Keratinocyte (primary cell): ENCODE measurements around the gene ARMC10. TPM values are rescaled to one million over a fixed set of nuclear protein-coding genes. Genes with fewer than 3 reads are reported as not detected.

Source experiments
- DNase-seq: peaks from one replicate; pipeline ENCODE4 v3.0.0-alpha.2; 2011; ENCODE audit warnings: low read depth, missing footprints, low spot score
- FAIRE-seq: peaks from 2 replicates; lab custom pipeline; 2011; peaks lifted over from hg19 to GRCh38; lab: Jason Lieb, UNC
- H2AFZ ChIP-seq: 2 replicates; pipeline ENCODE4 v1.6.0; 2012; ENCODE audit warnings: low read length, control low read depth, inconsistent platforms; ENCODE audit not compliant: control insufficient read depth
- H3K27ac ChIP-seq: 2 replicates; pipeline ENCODE4 v1.5.1; 2011; ENCODE audit warnings: low read length; ENCODE audit not compliant: control insufficient read depth, insufficient read depth
- H3K27me3 ChIP-seq: 3 replicates; pipeline ENCODE4 v1.6.0; 2011; ENCODE audit warnings: low read length; ENCODE audit not compliant: control insufficient read depth, insufficient read depth; ENCODE audit errors: extremely low read depth
- H3K36me3 ChIP-seq, 2 experiments: 2 replicates in 1 of 2; 3 replicates in 1 of 2; pipeline ENCODE4 v1.5.1; 2011; ENCODE audit warnings: low read length in 2 of 2, mild to moderate bottlenecking in 1 of 2; ENCODE audit not compliant: control insufficient read depth in 2 of 2, insufficient read depth in 2 of 2; ENCODE audit errors: extremely low read depth in 1 of 2
- H3K4me1 ChIP-seq: 3 replicates; pipeline ENCODE4 v1.5.1; 2011; ENCODE audit warnings: low read length; ENCODE audit not compliant: control insufficient read depth, insufficient read depth; ENCODE audit errors: extremely low read depth
- H3K4me2 ChIP-seq: 3 replicates; pipeline ENCODE4 v1.6.0; 2011; ENCODE audit warnings: low read depth, low read length; ENCODE audit not compliant: control insufficient read depth, insufficient read depth; ENCODE audit errors: extremely low read depth
- H3K4me3 ChIP-seq, 3 experiments: fragments of 200-600 bp in 1 of 3; sonication (generic) in 1 of 3; 2 replicates in 2 of 3; 3 replicates in 1 of 3; pipeline ENCODE4 v1.5.1; 2011 to 2016; ENCODE audit warnings: low read length in 3 of 3, mild to moderate bottlenecking in 3 of 3, control low read depth in 2 of 3, inconsistent platforms in 1 of 3, low read depth in 1 of 3, mixed read lengths in 1 of 3, mixed run types in 1 of 3, moderate library complexity in 1 of 3; ENCODE audit not compliant: control insufficient read depth in 2 of 3, insufficient read depth in 2 of 3; ENCODE audit errors: extremely low read depth in 1 of 3
- H3K79me2 ChIP-seq: 2 replicates; pipeline ENCODE4 v1.6.0; 2012; ENCODE audit warnings: low read length; ENCODE audit not compliant: control insufficient read depth, insufficient read depth
- H3K9ac ChIP-seq: 3 replicates; pipeline ENCODE4 v1.6.0; 2011; ENCODE audit warnings: low read length; ENCODE audit not compliant: control insufficient read depth, insufficient read depth; ENCODE audit errors: extremely low read depth
- H3K9me1 ChIP-seq: 3 replicates; pipeline ENCODE4 v1.6.0; 2011; ENCODE audit warnings: low read length; ENCODE audit not compliant: control insufficient read depth, insufficient read depth; ENCODE audit errors: extremely low read depth
- H3K9me3 ChIP-seq: 2 replicates; pipeline ENCODE4 v1.5.1; 2012; ENCODE audit warnings: low read depth, low read length; ENCODE audit not compliant: control insufficient read depth
- H4K20me1 ChIP-seq: 3 replicates; pipeline ENCODE4 v1.6.0; 2011; ENCODE audit warnings: low read length; ENCODE audit not compliant: control insufficient read depth, insufficient read depth; ENCODE audit errors: extremely low read depth
- EZH2 ChIP-seq: IDR thresholded peaks from one replicate; pipeline ENCODE4 v1.6.1; 2012; ENCODE audit warnings: inconsistent platforms, mild to moderate bottlenecking, low read length, moderate library complexity
- dilution Hi-C: fragments of 300-500 bp; cut with MboI; formaldehyde crosslinking; loops from one replicate; pipeline ENCODE4 v1.7.0; 2020; ENCODE audit warnings: low sequenced_read_pairs; ENCODE audit not compliant: extremely low pct_ligation_motif_present
- polyA plus RNA-seq, 5 experiments: library from polyadenylated mRNA; depleted of rRNA in 3 of 5; stranded (reverse) in 3 of 5; stranded (forward) in 1 of 5; unstranded in 1 of 5; fragments of >200 nt; gene quantifications; 1 replicate in 1 of 5; 2 replicates in 3 of 5; 3 replicates in 1 of 5; pipeline versions ENCODE4 v1.2.1 to v1.2.3, GENCODE V29; 2011 to 2012; ENCODE audit warnings: missing spikeins in 2 of 5, low read depth in 1 of 5, low replicate concordance in 1 of 5
- TF ChIP-seq, protein P1 (sequence below), 3 experiments: IDR thresholded peaks in 1 of 3; conservative IDR thresholded peaks in 1 of 3; optimal IDR thresholded peaks in 1 of 3; 2 replicates in 2 of 3; 3 replicates in 1 of 3; pipeline versions ENCODE3 to v1.5.1; 2011; ENCODE audit warnings: low read length in 3 of 3, mild to moderate bottlenecking in 3 of 3, moderate library complexity in 2 of 3, control low read depth in 1 of 3, inconsistent platforms in 1 of 3; ENCODE audit not compliant: insufficient read depth in 2 of 3; ENCODE audit errors: extremely low read depth in 1 of 3

Gene ARMC10
- polyA plus RNA-seq, 1 donor (not counting 4 experiments of a cell fraction or from before 2014, with no cell fraction given): 47.1 TPM

DNA sequence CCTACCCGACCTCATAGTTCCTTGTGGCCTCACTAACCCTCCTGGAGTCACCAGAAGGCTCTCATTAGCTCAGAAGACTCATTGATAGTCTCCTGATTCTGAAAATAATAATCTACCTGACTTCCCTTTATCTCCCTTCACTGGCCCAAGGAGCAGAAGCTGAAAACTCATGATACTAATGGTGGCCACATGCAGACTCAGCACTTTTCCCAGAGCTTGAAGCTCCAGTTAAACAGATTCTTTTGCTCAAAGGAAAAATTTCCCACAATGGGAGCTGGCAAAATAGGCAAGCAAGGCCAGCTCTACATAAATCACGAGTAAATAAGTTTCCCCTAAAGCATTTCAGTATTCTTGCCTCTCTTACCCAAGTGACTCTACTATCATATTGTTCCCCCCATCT is 65.7 kb downstream of the ARMC10 start:
- H3K4me2 ChIP-seq: no peak overlapping the region
- no peak for DNase-seq
- H3K27ac ChIP-seq: no peak overlapping the region
- no peaks in the 10 kb centered on the region for H3K27me3 ChIP-seq
- no peaks in the 10 kb centered on the region for H3K79me2 ChIP-seq
- dilution Hi-C loops: no loop called here
- H2AFZ ChIP-seq: no peak overlapping the region
- H4K20me1 ChIP-seq: no peaks in the 10 kb centered on the region
- FAIRE-seq: no peak
- no peak overlapping the region for H3K4me3 ChIP-seq
- H3K36me3 ChIP-seq: no peaks in the 10 kb centered on the region
- TF ChIP-seq EZH2: no peak
- TF ChIP-seq, protein P1, sequence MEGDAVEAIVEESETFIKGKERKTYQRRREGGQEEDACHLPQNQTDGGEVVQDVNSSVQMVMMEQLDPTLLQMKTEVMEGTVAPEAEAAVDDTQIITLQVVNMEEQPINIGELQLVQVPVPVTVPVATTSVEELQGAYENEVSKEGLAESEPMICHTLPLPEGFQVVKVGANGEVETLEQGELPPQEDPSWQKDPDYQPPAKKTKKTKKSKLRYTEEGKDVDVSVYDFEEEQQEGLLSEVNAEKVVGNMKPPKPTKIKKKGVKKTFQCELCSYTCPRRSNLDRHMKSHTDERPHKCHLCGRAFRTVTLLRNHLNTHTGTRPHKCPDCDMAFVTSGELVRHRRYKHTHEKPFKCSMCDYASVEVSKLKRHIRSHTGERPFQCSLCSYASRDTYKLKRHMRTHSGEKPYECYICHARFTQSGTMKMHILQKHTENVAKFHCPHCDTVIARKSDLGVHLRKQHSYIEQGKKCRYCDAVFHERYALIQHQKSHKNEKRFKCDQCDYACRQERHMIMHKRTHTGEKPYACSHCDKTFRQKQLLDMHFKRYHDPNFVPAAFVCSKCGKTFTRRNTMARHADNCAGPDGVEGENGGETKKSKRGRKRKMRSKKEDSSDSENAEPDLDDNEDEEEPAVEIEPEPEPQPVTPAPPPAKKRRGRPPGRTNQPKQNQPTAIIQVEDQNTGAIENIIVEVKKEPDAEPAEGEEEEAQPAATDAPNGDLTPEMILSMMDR (optimal IDR thresholded peaks at IDR 0.05 in 1 of 3, IDR thresholded peaks at IDR 0.05 in 1 of 3, conservative IDR thresholded peaks at IDR 0.05 in 1 of 3; ENCODE audit: extremely low read depth in 1 of 3, insufficient read depth in 2 of 3, low read length in 3 of 3): no peak
- no peaks in the 10 kb centered on the region for H3K9me3 ChIP-seq
- peaks cover 4% of the 10 kb centered on the region for H3K4me1 ChIP-seq
- no peaks in the 10 kb centered on the region for H3K9me1 ChIP-seq
- H3K9ac ChIP-seq: no peak overlapping the region

DNA sequence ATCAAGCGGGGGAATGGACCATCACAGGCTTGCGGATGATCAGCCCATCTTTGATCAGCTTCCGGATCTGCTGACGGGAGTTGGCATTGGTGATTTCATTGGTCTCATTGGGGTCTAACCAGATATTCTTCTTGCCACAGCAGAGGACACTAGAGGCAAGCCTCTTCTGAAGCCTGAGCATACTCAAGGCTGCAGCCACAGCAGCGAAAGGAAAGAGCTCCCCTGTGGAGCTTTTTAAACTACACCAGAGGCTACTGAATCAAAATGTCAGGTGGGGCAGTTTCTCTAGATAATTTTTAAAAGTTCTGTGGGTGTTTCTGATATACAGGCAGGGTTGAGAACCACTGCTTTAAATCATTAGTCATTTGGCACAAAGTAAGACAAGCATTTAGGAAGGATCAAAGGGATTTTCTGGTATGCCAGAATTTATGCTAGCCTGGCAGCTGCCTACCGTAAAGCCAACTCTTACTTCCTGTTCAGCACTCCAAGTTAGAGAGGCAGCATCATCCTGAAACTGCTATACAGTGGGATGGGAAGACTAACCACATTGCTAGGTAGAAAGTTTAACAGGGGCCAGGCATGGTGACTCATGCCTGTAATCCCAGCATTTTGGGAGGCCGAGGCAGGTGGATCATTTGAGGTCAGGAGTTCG is 66.9 kb downstream of the ARMC10 start:
- no peaks in the 10 kb centered on the region for H3K9me1 ChIP-seq
- H3K9ac ChIP-seq: no peak overlapping the region
- no peak overlapping the region for H3K4me2 ChIP-seq
- TF ChIP-seq EZH2: no peak
- TF ChIP-seq, protein P1 (optimal IDR thresholded peaks at IDR 0.05 in 1 of 3, IDR thresholded peaks at IDR 0.05 in 1 of 3, conservative IDR thresholded peaks at IDR 0.05 in 1 of 3; ENCODE audit: extremely low read depth in 1 of 3, insufficient read depth in 2 of 3, low read length in 3 of 3): no peak
- no peaks in the 10 kb centered on the region for H4K20me1 ChIP-seq
- dilution Hi-C loops: no loop called here
- DNase-seq: no peak
- no peaks in the 10 kb centered on the region for H3K36me3 ChIP-seq
- H3K79me2 ChIP-seq: peaks cover 2% of the 10 kb centered on the region
- H3K27ac ChIP-seq: no peak overlapping the region
- FAIRE-seq: no peak
- no peak overlapping the region for H2AFZ ChIP-seq
- H3K9me3 ChIP-seq: no peaks in the 10 kb centered on the region
- no peaks in the 10 kb centered on the region for H3K27me3 ChIP-seq
- peaks cover 4% of the 10 kb centered on the region for H3K4me1 ChIP-seq
- H3K4me3 ChIP-seq: no peak overlapping the region
